Breast epithelium (tissue), 3 donors: ENCODE measurements around the gene ALOXE3.
A peak's percentile ranks its signal among the peaks of the same experiment; 100 is the strongest.

Experiments used
- CTCF ChIP-seq, 3 donors: fragments of 450-650 bp; IDR thresholded peaks; one replicate each; pipeline ENCODE4 v1.5.1; 2016 to 2017; ENCODE audit warnings: antibody characterized with exemption in 3 of 3, mild to moderate bottlenecking in 3 of 3, moderate library complexity in 3 of 3
- POLR2A ChIP-seq: fragments of 450-650 bp; IDR thresholded peaks from one replicate; pipeline ENCODE4 v1.6.1; 2016; ENCODE audit warnings: antibody characterized with exemption, mild to moderate bottlenecking, moderate library complexity
- POLR2AphosphoS5 ChIP-seq, 3 donors: sonication (generic); formaldehyde crosslinking; IDR thresholded peaks; one replicate each; pipeline ENCODE4 v1.6.1; 2017; ENCODE audit warnings: antibody characterized with exemption in 3 of 3

DNA sequence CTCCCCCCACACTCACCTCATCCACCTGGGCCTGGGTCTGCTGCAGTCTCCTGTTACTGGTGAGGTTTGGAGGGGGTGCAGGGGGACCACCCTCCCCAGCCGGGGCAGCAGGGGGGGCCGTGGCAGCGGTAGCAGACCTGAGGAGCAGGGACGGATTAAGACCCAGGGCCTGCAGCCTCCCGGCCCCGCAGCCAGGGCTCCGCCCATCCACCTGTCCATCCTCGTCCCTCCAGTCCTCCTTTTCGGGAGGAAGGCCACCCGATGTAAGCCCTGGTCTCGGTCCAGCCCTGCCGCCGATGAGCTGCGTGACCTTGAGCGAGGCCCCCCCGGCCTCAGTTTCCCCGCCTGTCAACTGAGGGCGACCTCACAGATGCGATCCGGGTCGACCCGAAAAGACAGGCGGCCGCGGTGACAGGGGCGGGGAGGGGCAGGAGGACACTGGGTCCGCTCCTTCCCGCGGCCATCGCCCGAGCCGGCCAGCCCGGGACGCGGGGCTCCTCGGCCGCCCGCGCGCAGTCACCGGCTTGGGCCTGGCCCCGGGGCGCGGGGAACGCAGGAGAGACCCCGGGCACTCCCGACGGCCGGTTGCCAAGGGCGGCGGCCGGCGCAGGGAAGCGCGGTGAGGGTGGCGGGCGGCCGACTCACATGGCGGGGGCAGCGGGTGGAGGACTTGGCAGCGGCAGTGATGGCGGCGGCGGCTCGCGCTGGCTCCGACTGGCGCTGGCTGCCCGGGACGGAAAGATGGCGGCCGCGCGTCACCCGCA is 44.1 kb upstream of the ALOXE3 start, which contains the start of gene VAMP2:
- peak; percentile 29 to 91 (median 68) for TF ChIP-seq POLR2AphosphoS5 (IDR thresholded peaks at IDR 0.05)
- TF ChIP-seq POLR2A = peak; percentile 32
- peak in 2 of 3 donors; percentile 8 to 30 for TF ChIP-seq CTCF (IDR thresholded peaks at IDR 0.05)
